ENCODE measurements around the gene APEH. TPM values are rescaled to one million over a fixed set of nuclear protein-coding genes. Genes with fewer than 3 reads are reported as not detected.

Gene APEH
- polyA plus RNA-seq, 1 donor from 2014 or later: 98.4 TPM

DNA sequence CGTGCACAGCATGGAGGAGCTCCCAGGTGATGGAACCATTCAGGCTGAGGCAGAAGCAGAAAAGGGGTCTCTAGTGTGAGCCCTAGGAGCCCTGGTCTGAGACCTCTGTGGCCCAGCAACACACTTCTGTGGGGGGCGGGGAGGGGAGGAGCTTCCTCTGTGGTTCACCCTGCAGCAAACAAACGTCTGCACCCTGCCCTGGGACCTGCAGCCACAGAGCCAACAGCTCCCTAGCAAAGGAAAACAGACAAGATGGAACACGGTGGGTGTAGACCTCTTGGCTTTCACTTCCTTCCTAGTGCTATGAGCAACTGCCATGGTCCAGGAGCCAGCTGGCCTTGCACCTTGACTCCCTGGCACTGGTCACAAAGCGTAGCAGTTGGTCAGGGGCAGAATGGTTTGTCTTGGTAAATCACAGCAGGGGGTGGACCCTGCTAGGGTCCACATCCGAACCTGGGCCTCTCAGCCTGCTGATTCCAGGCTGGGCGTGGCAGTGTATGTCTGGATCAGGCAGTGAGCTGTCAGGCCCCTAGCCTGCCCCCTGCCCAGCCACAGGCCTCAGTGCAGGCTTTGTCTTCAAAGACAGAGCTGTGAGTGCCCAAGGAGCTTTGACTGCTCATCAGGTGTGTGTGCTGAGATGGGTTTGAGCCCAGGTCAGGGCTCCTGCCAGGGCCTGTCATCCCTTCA, 38.6 kb downstream of the APEH start:
- Histone ChIP-seq H3K27me3 (ENCODE audit: insufficient read depth, low read depth, low read length) (no peaks in the 10 kb centered on the region), H4K20me1 (ENCODE audit: insufficient read depth) (no peaks in the 10 kb centered on the region), H3K9ac (ENCODE audit: low read length) (no peak overlapping the region), H3F3A (ENCODE audit: insufficient read depth, low read length, poor library complexity, severe bottlenecking) (no peaks in the 10 kb centered on the region), H2AFZ (ENCODE audit: low read depth, low read length) (no peak overlapping the region), H3K36me3 (ENCODE audit: insufficient read depth, low read length) (peaks cover 3% of the 10 kb centered on the region), H3K9me3 (ENCODE audit: low read length) (no peaks in the 10 kb centered on the region), H3K4me3 (ENCODE audit: low read length) (no peak overlapping the region), H3K79me2 (replicated peaks; ENCODE audit: insufficient read depth, low read length) (no peaks in the 10 kb centered on the region), H3K4me2 (ENCODE audit: low read length) (no peak overlapping the region), H3K9me2 (ENCODE audit: insufficient read depth, low read length) (no peaks in the 10 kb centered on the region), H3K27ac (ENCODE audit: low read length) (no peak overlapping the region)
- TF ChIP-seq RAD21 (conservative IDR thresholded peaks at IDR 0.05) (no peak), EZH2 (IDR thresholded peaks at IDR 0.05; ENCODE audit: borderline replicate concordance, insufficient read depth, low read length, poor library complexity, severe bottlenecking) (no peak), EP300 (conservative IDR thresholded peaks at IDR 0.05; ENCODE audit: poor library complexity, severe bottlenecking) (no peak), TAF1 (IDR thresholded peaks at IDR 0.05; ENCODE audit: low read depth) (no peak), MXI1 (conservative IDR thresholded peaks at IDR 0.05; ENCODE audit: poor library complexity, severe bottlenecking) (no peak), POLR2AphosphoS5 (IDR thresholded peaks at IDR 0.05) (no peak), SMC3 (conservative IDR thresholded peaks at IDR 0.05; ENCODE audit: poor library complexity) (no peak)
- TF ChIP-seq, protein P1, sequence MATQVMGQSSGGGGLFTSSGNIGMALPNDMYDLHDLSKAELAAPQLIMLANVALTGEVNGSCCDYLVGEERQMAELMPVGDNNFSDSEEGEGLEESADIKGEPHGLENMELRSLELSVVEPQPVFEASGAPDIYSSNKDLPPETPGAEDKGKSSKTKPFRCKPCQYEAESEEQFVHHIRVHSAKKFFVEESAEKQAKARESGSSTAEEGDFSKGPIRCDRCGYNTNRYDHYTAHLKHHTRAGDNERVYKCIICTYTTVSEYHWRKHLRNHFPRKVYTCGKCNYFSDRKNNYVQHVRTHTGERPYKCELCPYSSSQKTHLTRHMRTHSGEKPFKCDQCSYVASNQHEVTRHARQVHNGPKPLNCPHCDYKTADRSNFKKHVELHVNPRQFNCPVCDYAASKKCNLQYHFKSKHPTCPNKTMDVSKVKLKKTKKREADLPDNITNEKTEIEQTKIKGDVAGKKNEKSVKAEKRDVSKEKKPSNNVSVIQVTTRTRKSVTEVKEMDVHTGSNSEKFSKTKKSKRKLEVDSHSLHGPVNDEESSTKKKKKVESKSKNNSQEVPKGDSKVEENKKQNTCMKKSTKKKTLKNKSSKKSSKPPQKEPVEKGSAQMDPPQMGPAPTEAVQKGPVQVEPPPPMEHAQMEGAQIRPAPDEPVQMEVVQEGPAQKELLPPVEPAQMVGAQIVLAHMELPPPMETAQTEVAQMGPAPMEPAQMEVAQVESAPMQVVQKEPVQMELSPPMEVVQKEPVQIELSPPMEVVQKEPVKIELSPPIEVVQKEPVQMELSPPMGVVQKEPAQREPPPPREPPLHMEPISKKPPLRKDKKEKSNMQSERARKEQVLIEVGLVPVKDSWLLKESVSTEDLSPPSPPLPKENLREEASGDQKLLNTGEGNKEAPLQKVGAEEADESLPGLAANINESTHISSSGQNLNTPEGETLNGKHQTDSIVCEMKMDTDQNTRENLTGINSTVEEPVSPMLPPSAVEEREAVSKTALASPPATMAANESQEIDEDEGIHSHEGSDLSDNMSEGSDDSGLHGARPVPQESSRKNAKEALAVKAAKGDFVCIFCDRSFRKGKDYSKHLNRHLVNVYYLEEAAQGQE (IDR thresholded peaks at IDR 0.05; ENCODE audit: borderline replicate concordance): no peak
- TF ChIP-seq, protein P2, sequence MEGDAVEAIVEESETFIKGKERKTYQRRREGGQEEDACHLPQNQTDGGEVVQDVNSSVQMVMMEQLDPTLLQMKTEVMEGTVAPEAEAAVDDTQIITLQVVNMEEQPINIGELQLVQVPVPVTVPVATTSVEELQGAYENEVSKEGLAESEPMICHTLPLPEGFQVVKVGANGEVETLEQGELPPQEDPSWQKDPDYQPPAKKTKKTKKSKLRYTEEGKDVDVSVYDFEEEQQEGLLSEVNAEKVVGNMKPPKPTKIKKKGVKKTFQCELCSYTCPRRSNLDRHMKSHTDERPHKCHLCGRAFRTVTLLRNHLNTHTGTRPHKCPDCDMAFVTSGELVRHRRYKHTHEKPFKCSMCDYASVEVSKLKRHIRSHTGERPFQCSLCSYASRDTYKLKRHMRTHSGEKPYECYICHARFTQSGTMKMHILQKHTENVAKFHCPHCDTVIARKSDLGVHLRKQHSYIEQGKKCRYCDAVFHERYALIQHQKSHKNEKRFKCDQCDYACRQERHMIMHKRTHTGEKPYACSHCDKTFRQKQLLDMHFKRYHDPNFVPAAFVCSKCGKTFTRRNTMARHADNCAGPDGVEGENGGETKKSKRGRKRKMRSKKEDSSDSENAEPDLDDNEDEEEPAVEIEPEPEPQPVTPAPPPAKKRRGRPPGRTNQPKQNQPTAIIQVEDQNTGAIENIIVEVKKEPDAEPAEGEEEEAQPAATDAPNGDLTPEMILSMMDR (IDR thresholded peaks at IDR 0.05; ENCODE audit: poor library complexity, severe bottlenecking): no peak

GRCh38 chr3:49713336-49714105, 39.4 kb downstream of the APEH start:
- H3K27ac ChIP-seq (ENCODE audit: low read length): no peak overlapping the region
- TF ChIP-seq EP300 (conservative IDR thresholded peaks at IDR 0.05; ENCODE audit: poor library complexity, severe bottlenecking): no peak
- TF ChIP-seq, protein P1 (IDR thresholded peaks at IDR 0.05; ENCODE audit: borderline replicate concordance): no peak
- TF ChIP-seq, protein P2 (IDR thresholded peaks at IDR 0.05; ENCODE audit: poor library complexity, severe bottlenecking): no peak
- no peak for TF ChIP-seq SMC3 (conservative IDR thresholded peaks at IDR 0.05; ENCODE audit: poor library complexity)
- TF ChIP-seq MXI1 (conservative IDR thresholded peaks at IDR 0.05; ENCODE audit: poor library complexity, severe bottlenecking): no peak
- no peak for TF ChIP-seq RAD21 (conservative IDR thresholded peaks at IDR 0.05)
- no peak for TF ChIP-seq TAF1 (IDR thresholded peaks at IDR 0.05; ENCODE audit: low read depth)
- TF ChIP-seq EZH2 (IDR thresholded peaks at IDR 0.05; ENCODE audit: borderline replicate concordance, insufficient read depth, low read length, poor library complexity, severe bottlenecking): no peak
- no peak for TF ChIP-seq POLR2AphosphoS5 (IDR thresholded peaks at IDR 0.05)
- no peaks in the 10 kb centered on the region for H3K9me3 ChIP-seq (ENCODE audit: low read length)
- no peak overlapping the region for H3K9ac ChIP-seq (ENCODE audit: low read length)
- H4K20me1 ChIP-seq (ENCODE audit: insufficient read depth): no peaks in the 10 kb centered on the region
- no peaks in the 10 kb centered on the region for H3F3A ChIP-seq (ENCODE audit: insufficient read depth, low read length, poor library complexity, severe bottlenecking)
- H3K36me3 ChIP-seq (ENCODE audit: insufficient read depth, low read length): peaks cover 3% of the 10 kb centered on the region
- no peaks in the 10 kb centered on the region for H3K79me2 ChIP-seq (replicated peaks; ENCODE audit: insufficient read depth, low read length)
- no peak overlapping the region for H3K4me3 ChIP-seq (ENCODE audit: low read length)
- H3K4me2 ChIP-seq (ENCODE audit: low read length): no peak overlapping the region
- H3K27me3 ChIP-seq (ENCODE audit: insufficient read depth, low read depth, low read length): no peaks in the 10 kb centered on the region
- no peak overlapping the region for H2AFZ ChIP-seq (ENCODE audit: low read depth, low read length)
- no peaks in the 10 kb centered on the region for H3K9me2 ChIP-seq (ENCODE audit: insufficient read depth, low read length)

All from neural cell (in vitro differentiated cells).